ENCODE results near the gene ERLIN1.

- TF ChIP-seq GATA3 (IDR thresholded peaks at IDR 0.05; ENCODE audit: low read depth, low read length) (no peak), GATA2 (IDR thresholded peaks at IDR 0.05; ENCODE audit: low read depth, low read length) (no peak)
Measured at GRCh38 chr10:100201549-100201948, 15.7 kb upstream of the ERLIN1 start.
